Adipocyte (in vitro differentiated cells): ENCODE data around the gene WSB2.
A peak's percentile ranks its signal among the peaks of the same experiment; 100 is the strongest.

ENCODE experiments used
- DNase-seq: peaks from one replicate; pipeline ENCODE4 v3.0.0-alpha.2; 2015; ENCODE audit warnings: low read depth
- H3K27me3 ChIP-seq: replicated peaks from 2 replicates; pipeline ENCODE4 v1.7.0; 2013; ENCODE audit warnings: mild to moderate bottlenecking, low read length, moderate library complexity; ENCODE audit not compliant: control insufficient read depth, insufficient read depth
- H3K36me3 ChIP-seq: 2 replicates; pipeline ENCODE4 v1.7.0; 2013; ENCODE audit warnings: low read length, mild to moderate bottlenecking, moderate library complexity; ENCODE audit not compliant: control insufficient read depth, insufficient read depth, severe bottlenecking
- H3K4me1 ChIP-seq: 2 replicates; pipeline ENCODE4 v1.7.0; 2013; ENCODE audit warnings: mild to moderate bottlenecking, low read length, moderate library complexity; ENCODE audit not compliant: control insufficient read depth, insufficient read depth
- H3K4me3 ChIP-seq: 2 replicates; pipeline ENCODE4 v1.7.0; 2013; ENCODE audit warnings: mild to moderate bottlenecking, low read length, moderate library complexity
- H3K9ac ChIP-seq: 2 replicates; pipeline ENCODE4 v1.7.0; 2013; ENCODE audit warnings: mild to moderate bottlenecking, low read length, moderate library complexity
- H3K9me3 ChIP-seq: 2 replicates; pipeline ENCODE4 v1.7.0; 2013; ENCODE audit warnings: mild to moderate bottlenecking, low read length, moderate library complexity; ENCODE audit not compliant: control insufficient read depth

WSB2 gene

GRCh38 chr12:118060301-118061010 lies 523 bp downstream of the WSB2 start:
- peak; percentile 76 for DNase-seq
- peak overlapping the region; percentile 91 for H3K9ac ChIP-seq
- H3K36me3 ChIP-seq, result no peaks in the 10 kb centered on the region
- peak overlapping the region; percentile 85 for H3K4me3 ChIP-seq
- H3K27me3 ChIP-seq, result no peaks in the 10 kb centered on the region
- H3K4me1 ChIP-seq, result peaks cover 41% of the 10 kb centered on the region
- H3K9me3 ChIP-seq, result no peaks in the 10 kb centered on the region

- Histone ChIP-seq H3K27me3 (no peaks in the 10 kb centered on the region), H3K4me1 (peaks cover 46% of the 10 kb centered on the region), H3K36me3 (no peaks in the 10 kb centered on the region), H3K4me3 (peak overlapping the region; percentile 85), H3K9me3 (no peaks in the 10 kb centered on the region), H3K9ac (peak overlapping the region; percentile 91)
- DNase-seq, result peak; percentile 69
These were observed 1.4 kb downstream of the WSB2 start for GRCh38 chr12:118059341-118060191.

- DNase-seq, result no peak
- Histone ChIP-seq H3K4me1 (peaks cover 44% of the 10 kb centered on the region), H3K9ac (peak overlapping the region; percentile 91), H3K27me3 (no peaks in the 10 kb centered on the region), H3K4me3 (peak overlapping the region; percentile 85), H3K9me3 (no peaks in the 10 kb centered on the region), H3K36me3 (no peaks in the 10 kb centered on the region)
These were observed 2.1 kb downstream of the WSB2 start for GRCh38 chr12:118058881-118059280.

GRCh38 chr12:118058227-118058626 lies 2.8 kb downstream of the WSB2 start:
- Histone ChIP-seq H3K9me3 (no peaks in the 10 kb centered on the region), H3K36me3 (no peaks in the 10 kb centered on the region), H3K4me3 (no peak overlapping the region), H3K4me1 (peaks cover 44% of the 10 kb centered on the region), H3K27me3 (no peaks in the 10 kb centered on the region), H3K9ac (no peak overlapping the region)
- DNase-seq, result no peak

DNA sequence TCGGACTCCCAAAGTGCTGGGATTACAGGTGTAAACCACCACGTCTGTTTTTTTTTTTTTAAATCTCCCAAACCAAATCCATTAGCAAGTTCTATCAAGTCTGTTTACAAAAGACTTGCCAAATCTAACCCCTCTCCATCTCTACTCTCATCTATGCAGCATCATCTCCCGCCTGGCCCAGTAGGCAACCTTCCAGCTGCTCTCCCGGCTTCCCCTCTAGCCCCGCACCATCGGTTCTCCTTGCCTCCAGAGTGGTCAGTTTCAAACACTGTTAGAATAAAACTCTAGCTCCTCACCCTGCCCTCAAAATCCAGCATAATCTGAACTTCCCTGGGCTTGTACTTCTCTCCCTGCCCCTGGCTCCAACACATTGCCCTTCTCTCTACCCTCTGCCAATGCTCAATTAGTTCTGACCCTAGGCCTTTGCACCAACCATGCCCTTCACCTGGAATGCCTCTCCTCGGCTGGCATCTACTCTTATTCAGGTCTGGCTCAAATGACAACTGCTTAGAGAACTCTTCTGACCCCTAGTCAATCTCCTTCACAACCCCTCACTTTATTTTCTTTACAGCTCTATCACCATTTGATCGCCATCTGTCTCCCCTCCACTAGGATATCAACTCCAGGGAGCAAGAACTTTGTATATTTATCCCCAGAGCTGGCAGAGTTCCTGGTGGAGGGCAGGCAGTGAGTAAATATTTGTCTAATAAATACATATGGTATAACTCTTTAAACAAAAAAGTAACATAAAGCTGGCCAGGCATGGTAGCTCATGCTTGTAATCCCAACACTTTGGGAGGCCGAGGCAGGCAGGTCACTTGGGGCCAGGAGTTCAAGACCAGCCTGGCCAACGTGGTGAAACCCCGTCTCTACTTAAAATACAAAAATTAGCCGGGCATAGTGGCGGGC lies 4.9 kb downstream of the WSB2 start:
- DNase-seq, result no peak
- no peak overlapping the region for H3K4me3 ChIP-seq
- H3K36me3 ChIP-seq, result peaks cover 7% of the 10 kb centered on the region
- no peak overlapping the region for H3K9ac ChIP-seq
- no peaks in the 10 kb centered on the region for H3K27me3 ChIP-seq
- H3K4me1 ChIP-seq, result peaks cover 51% of the 10 kb centered on the region
- H3K9me3 ChIP-seq, result no peaks in the 10 kb centered on the region

GRCh38 chr12:118055144-118055557 lies 5.8 kb downstream of the WSB2 start:
- no peaks in the 10 kb centered on the region for H3K9me3 ChIP-seq

GRCh38 chr12:118053071-118053985 lies 7.7 kb downstream of the WSB2 start:
- H3K9me3 ChIP-seq, result no peaks in the 10 kb centered on the region
- DNase-seq, result no peak
- H3K36me3 ChIP-seq, result peaks cover 30% of the 10 kb centered on the region
- peak overlapping the region; percentile 58 for H3K9ac ChIP-seq
- H3K27me3 ChIP-seq, result no peaks in the 10 kb centered on the region
- peak overlapping the region; percentile 30 for H3K4me3 ChIP-seq
- H3K4me1 ChIP-seq, result peaks cover 42% of the 10 kb centered on the region

More at GRCh38 chr12:118055144-118055557, 5.8 kb downstream of the WSB2 start:
- peaks cover 16% of the 10 kb centered on the region for H3K36me3 ChIP-seq
- H3K27me3 ChIP-seq, result no peaks in the 10 kb centered on the region
- no peak overlapping the region for H3K4me3 ChIP-seq
- peaks cover 54% of the 10 kb centered on the region for H3K4me1 ChIP-seq
- peak; percentile 42 for DNase-seq
- H3K9ac ChIP-seq, result no peak overlapping the region

DNA sequence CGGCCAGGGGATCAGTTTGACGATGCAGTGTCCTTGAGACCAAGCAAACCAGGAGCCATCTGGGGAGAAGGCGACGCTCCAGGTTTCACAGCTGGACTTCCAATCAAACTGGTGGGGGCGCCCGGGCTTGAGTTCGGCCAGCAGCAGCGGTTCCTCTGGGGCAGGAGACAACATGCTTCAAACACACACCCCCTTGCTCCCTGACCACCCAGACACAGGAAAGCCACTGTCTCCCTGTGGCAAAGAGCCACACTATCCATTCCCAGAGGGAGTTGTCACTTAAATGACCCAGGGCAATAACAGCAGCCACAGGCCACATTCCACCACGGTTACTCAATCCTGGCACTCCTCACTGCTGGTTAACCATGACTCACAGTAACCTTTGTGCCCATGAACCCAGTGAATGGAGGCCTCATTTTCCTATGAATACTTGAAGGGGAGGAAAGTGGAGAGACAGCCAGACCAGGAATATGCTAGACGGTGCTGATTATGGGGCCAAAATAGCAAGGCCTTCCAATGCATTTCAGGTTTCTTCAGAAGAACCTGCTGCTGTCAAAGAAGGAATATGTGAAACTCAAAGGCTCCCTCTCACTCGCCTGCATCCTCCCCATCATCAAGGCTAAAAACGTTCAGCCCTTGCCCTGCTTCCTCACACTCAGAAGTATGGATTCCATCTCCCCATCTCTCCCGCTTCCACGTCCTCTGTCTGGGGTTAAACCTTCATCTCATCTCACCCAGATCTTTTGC lies 8.5 kb downstream of the WSB2 start:
- H3K27me3 ChIP-seq, result no peaks in the 10 kb centered on the region
- H3K36me3 ChIP-seq, result peaks cover 36% of the 10 kb centered on the region
- H3K9me3 ChIP-seq, result no peaks in the 10 kb centered on the region
- DNase-seq, result peak; percentile 96
- peaks cover 42% of the 10 kb centered on the region for H3K4me1 ChIP-seq
- H3K9ac ChIP-seq, result peak overlapping the region; percentile 58
- H3K4me3 ChIP-seq, result peak overlapping the region; percentile 30

- no peak overlapping the region for H3K4me3 ChIP-seq
- peaks cover 47% of the 10 kb centered on the region for H3K36me3 ChIP-seq
These were observed 9.7 kb downstream of the WSB2 start for GRCh38 chr12:118050972-118051910.

More at GRCh38 chr12:118050972-118051910, 9.7 kb downstream of the WSB2 start:
- peaks cover 40% of the 10 kb centered on the region for H3K4me1 ChIP-seq
- no peak overlapping the region for H3K9ac ChIP-seq
- no peaks in the 10 kb centered on the region for H3K27me3 ChIP-seq
- DNase-seq, result no peak
- no peaks in the 10 kb centered on the region for H3K9me3 ChIP-seq
